Measurements from ENCODE around the gene TAS2R16.
A peak's percentile ranks its signal among the peaks of the same experiment; 100 is the strongest.

The TAS2R16 gene

GRCh38 chr7:122951006-122951405, 44.5 kb downstream of the TAS2R16 start:
- no peak for DNase-seq (ENCODE audit: low read depth)
- H3K4me3 ChIP-seq (ENCODE audit: low read depth, low read length): no peak overlapping the region
- TF ChIP-seq, protein P1, sequence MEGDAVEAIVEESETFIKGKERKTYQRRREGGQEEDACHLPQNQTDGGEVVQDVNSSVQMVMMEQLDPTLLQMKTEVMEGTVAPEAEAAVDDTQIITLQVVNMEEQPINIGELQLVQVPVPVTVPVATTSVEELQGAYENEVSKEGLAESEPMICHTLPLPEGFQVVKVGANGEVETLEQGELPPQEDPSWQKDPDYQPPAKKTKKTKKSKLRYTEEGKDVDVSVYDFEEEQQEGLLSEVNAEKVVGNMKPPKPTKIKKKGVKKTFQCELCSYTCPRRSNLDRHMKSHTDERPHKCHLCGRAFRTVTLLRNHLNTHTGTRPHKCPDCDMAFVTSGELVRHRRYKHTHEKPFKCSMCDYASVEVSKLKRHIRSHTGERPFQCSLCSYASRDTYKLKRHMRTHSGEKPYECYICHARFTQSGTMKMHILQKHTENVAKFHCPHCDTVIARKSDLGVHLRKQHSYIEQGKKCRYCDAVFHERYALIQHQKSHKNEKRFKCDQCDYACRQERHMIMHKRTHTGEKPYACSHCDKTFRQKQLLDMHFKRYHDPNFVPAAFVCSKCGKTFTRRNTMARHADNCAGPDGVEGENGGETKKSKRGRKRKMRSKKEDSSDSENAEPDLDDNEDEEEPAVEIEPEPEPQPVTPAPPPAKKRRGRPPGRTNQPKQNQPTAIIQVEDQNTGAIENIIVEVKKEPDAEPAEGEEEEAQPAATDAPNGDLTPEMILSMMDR (conservative IDR thresholded peaks at IDR 0.05; ENCODE audit: low read depth, low read length): no peak

GRCh38 chr7:122949186-122949585, 46.3 kb downstream of the TAS2R16 start:
- no peak overlapping the region for H3K4me3 ChIP-seq (ENCODE audit: low read depth, low read length)
- peak; percentile 13 for DNase-seq (ENCODE audit: low read depth)
- TF ChIP-seq, protein P1 (conservative IDR thresholded peaks at IDR 0.05; ENCODE audit: low read depth, low read length): no peak

Measured in choroid plexus epithelial cell (primary cell).